NCI-H446 (cell line): Measurements from ENCODE around the gene CHST11.

Experiments
- DNase-seq, 2 experiments: peaks; one replicate each; lab custom pipeline; 2025; lab: John Stamatoyannopoulos, UW

Gene CHST11

DNA sequence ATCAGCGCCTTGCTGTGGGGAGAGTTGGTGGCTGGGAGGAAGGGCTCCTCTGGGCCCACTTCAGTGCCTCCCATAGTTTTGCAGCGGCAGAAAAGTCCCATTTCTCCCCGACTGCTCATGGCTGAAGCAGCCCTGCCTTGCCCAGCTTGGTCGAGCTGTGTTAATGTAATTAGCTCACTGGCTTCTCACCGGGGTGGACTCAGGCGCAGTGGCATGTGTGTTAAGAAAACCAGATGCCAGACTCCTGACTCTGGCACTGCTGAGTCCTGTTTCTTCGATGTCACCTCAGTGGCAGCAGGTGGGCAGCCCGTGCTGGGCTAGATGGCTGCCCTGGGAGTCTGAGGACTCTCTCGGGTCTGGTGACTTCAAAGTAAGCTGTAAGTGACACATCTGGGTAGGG, 47.4 kb downstream of the CHST11 start:
- no peak for DNase-seq

- DNase-seq: peak in 1 of 2 experiments; percentile 10
Observed at GRCh38 chr12:104505095-104505818, 48.5 kb downstream of the CHST11 start.

DNA sequence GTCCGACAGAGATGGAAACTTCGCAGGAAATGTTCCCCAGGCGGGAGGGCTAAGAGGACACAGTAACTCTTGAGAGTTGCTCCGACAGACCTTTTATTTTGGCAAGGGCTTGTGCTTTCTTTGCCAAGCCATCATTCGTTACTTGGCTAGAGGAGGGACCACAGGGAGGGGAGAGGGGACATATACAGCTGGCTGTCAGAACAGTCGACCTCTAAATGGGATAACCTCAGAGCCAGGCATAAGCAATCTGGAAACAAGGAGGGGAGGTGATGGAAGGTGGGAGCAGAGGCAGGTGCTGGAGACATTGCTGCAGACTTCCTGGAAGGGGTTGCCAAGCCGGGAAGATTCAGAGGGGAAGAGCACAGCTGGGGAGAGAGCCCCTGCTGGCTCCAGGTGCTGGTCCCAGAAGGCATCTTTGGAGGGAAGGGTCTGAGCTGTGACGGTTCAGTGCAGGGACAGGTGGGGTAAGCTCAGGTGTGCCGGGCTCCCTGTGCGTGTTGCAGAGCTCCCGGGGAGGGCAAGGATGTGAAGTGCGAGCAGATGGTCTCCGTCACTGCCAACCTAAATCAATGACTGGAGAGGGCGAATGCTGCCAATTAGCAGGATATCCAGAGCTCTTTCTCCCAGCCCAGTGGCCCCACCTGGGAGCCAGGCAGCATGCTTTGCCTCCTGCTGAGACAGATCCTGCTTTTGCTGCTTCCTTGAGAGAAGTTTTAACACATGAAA, 50.1 kb downstream of the CHST11 start:
- peak; percentile 77 to 90 for DNase-seq

DNA sequence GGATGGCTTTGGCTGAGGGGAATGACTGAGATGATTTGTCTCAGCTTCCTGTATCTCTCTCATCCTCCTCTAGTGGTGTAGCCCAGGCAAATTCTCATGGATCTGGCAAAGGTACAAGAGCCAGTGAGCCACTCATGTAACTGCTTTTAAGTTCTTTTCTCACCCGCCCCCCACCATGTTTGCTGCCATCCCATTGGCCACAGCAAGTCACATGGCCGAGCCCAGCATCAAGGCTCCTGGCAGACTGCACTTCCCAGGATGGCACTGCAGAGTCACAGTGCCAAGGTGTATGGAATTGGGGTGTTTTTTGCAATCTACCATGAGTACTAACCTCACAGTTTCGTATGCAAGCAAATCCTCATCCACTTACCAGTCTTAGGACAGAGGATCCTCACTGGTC, 50.9 kb downstream of the CHST11 start:
- DNase-seq: peak; percentile 55 to 82

- DNase-seq: no peak
Observed at GRCh38 chr12:104508752-104509446, 52.2 kb downstream of the CHST11 start.

DNA sequence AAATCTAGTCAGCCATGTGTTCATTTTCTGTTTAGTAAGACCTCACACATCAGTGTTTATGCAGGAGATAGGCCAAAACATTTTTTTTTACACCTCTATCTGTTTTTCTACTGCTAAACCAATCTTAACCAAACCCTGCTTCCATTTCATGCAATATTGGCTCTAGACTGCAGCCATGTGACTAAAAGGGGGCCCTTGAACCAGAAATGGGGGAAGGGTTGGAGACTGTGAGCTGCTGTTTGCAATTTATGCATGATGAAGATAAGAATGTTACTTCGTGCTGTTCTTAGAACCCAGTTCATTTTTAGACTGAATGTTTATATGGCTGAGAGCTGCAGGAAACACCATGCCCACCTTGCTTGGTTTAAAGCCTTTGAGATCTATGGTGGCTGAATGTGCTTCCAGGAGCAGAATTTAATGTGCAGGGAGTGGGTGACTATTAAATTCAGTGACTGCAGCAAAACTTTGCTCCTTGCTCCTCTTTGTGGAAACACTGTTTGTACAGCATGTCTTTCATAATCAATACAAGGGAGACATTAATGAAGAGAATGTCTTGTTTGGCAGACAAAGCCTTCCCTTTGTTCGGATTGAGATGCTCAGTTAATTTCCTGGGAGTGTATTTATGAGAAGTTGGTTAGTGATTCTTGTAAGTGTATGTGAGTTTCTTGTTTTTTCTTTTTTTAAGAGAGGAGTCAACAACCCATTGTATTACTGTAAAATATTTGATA, 53.6 kb downstream of the CHST11 start:
- DNase-seq: no peak

- no peak for DNase-seq
Observed at GRCh38 chr12:104510873-104511440, 54.2 kb downstream of the CHST11 start.

DNA sequence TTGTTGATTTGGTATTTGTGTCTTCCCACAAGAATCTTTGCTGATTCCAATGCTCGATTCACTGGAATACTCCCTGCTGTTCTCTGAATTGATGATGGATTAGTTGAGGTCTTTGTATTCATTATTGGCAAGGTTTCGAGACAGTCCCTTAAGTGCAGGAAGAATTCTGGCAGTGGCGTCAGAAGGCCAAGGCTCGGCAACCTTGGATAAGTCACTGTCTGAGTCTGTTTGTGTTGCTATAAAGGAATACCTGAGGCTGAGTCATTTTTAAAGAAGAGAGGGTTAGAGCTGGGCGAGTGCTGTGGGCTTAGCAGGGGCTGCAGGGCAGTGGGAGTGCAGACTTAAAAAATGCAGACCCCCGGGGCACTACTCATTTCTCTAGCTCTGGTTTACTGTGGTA, 56.9 kb downstream of the CHST11 start:
- DNase-seq: peak; percentile 54 to 89

DNA sequence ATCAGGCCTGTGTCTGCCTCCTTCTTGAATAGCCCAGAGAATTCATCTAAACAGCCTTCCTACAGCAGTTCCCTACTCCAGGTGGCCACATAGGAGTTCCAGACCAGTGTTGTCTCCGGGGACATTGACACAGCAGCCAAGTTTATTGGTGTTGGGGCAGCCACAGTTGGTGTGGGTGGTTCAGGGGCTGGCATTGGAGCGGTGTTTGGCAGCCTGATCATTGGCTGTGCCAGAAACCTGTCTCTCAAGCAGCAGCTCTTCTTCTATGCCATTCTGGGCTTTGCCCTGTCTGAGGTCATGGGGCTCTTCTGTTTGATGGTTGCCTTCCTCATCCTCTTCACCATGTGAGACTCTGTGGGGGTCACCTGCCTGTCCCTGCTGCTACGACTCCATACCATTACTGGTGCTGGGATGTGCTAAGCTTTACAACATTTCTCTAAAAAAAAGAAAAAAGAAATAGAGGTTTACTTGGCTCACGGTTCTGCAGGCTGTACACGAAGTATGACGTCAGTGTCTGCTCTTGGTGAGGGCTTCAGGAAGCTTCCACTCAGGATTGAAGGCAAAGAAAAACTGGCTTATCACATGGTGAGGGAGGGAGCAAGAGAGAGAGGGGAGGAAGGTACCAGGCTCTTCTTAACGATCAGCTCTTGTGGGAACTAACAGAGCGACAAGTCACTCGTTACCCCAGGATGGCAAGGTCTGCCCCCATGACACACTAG, 57.5 kb downstream of the CHST11 start:
- DNase-seq: peak; percentile 77 to 93

- no peak for DNase-seq
Observed at GRCh38 chr12:104515899-104516298, 59.2 kb downstream of the CHST11 start.

GRCh38 chr12:104516821-104517220, 60.1 kb downstream of the CHST11 start:
- DNase-seq: no peak

GRCh38 chr12:104517880-104518279, 61.1 kb downstream of the CHST11 start:
- no peak for DNase-seq

GRCh38 chr12:104519190-104520019, 62.7 kb downstream of the CHST11 start:
- peak in 1 of 2 experiments; percentile 40 for DNase-seq

- DNase-seq: no peak
Observed at GRCh38 chr12:104520242-104520900, 63.6 kb downstream of the CHST11 start.

- DNase-seq: no peak
Observed at GRCh38 chr12:104521731-104522130, 65.0 kb downstream of the CHST11 start.

GRCh38 chr12:104522985-104523722, 66.4 kb downstream of the CHST11 start:
- DNase-seq: peak in 1 of 2 experiments; percentile 40

GRCh38 chr12:104524034-104524832, 67.5 kb downstream of the CHST11 start:
- DNase-seq: peak; percentile 46 to 81

DNA sequence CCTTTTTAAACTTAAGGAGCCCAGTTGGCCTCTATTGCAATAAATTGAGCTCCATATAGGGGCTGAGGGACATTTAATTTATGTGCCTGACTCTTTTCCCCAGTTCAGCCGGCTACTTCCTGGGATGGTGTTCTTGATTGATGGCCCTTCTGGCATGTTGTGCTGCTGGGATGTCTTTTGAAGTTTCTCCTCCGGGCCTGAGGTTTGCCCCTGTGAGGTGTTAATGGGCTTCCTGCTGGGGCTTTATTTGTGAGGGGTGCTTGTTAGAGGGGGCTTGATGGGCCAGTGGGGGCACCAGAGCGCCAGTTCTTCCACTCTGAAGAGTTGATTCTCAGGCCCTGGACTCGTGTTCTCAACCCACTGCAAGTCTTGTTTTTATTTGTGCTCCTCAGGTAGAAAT, 69.6 kb downstream of the CHST11 start:
- DNase-seq: no peak
